ENCODE measurements around the gene RPA3.

Gene RPA3

DNA sequence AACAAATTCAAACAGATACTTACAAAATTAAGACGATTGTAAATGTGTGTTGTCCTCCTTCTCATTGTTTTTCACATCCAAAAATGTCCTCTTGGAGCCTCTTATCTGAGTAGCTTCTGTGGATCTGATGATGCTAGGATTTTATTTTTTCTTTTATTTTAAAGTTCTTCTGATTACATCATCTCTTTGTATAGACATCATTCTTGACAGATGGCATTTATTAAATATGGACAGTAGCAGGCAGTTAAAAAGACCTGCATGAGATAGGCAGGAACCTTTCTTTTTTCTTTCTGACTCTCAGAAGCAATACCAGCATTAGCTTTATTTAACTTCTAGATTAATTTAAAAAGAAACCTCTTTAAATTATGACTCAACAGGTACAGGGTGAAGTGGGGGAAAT is at the start of gene RPA3:
TSS of gene RPA3 (minus strand) at position 116 of the 400 bp plus-strand sequence. CDS start 78,189 bp downstream, outside the sequence.
- DNase-seq (ENCODE audit: low spot score): no peak

DNA sequence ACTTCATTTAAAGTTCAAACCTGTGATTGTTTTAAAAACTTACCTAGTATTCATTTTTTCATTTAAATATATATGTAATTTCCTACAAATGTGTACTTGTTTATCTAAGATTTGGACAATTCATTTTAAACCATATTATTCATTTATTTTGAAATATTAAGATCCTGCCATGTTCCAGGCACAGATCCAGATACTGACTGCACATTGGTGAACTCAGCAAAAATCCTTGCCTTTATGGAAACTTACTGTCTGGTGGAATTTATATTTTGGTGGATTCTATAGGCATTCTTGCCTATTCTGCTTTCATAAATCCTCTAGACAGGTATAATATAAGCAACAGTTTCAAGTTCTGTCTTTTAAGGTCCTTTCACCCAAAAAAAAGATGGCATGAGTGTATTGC is 48.3 kb upstream of the RPA3 start:
- DNase-seq (ENCODE audit: low spot score): no peak

DNA sequence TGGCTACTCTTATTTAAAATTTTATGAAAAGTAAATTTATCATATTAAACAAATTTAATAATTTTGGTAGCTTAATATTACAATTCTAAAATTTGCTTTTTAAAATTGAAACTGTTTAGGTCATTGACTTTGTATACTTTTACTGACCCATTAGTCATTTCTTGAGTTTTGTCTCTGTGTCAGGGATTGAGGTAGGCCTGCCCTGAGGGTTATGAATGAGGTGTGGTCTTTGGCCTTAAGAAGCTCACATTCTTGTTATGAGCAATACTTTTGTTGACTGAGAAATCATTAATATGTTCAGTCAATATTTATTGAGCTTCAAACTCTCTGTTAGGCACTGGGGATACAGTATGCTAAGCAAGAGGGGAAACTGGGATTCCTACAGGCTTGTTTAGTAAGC is 47.0 kb upstream of the RPA3 start:
- DNase-seq (ENCODE audit: low spot score): no peak

DNA sequence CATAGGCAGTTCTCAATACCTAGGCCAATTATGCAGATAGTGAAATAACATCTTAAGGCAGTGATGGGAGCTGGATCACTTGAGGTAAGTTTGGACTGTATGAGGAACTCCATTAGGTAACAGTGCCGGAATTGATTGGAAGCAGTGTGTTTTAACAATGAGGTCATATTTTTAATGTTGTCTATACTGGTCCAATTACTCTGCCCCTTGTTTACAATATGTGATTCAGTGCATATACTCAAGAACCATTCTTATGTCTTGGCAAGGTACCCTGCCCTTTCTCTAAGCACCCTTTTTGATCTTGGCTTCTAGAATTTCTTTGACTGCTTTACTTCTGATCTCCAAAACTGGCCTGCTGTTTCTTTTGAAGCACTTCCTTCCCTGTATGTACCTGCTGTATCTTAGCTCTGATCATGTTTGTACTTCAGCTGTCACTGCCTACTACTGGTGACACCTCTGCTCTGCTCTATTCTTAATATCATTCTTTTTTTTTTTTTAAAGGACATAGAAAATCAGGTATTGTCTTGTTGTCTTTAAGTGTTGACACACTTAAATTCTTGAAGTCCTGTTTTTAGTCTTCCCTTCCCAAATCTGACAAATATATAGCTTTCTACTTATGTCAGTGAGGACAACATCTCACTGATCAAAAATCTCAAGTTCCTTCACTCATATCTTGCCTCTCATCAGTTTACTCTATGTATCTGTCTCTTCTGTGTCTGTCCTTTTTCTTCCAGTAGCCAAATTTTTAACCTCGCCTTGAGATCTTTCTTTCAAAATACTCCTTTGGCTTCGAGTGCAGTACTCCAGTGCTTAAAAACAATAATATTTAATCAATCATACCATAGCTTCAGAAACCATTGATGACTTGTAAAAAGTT is 46.4 kb upstream of the RPA3 start:
- no peak for DNase-seq (ENCODE audit: low spot score)

DNA sequence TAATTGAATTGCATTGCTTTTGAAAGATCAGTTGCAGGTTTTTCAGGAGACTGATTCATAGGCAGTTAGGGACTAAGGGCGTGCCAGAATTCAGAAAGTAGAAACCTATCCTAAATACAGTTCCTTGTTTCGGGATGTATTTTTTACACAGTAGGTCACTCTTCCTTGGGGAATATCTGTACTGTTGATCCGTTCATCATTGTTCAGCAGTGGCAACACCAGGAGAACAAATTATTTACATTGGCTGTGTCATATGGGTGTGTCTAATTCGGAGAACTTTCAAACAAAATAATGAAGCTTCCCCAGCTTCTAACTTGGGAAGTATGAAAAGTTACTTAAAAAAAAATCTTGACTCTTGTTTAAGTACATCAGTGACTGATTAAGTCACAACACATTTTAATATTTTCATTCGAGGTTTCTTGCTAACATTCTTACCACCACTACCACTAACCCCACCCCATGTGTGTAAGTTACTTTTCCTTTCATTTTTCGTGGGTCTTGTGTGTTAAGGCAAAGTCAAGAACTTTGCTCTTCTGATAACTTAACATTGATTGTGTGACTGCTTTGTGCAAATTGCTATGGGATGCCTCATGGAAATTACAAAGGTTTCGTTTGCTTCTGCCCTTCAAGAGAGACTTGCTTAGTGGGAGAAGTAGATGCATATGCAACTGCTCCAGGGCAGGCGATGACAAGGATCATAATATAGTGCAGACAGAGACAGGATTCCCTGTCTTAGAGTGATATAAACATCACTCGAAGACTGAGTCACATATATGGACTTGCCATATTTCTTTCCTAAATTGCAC is 43.8 kb upstream of the RPA3 start:
- DNase-seq (ENCODE audit: low spot score): no peak

DNA sequence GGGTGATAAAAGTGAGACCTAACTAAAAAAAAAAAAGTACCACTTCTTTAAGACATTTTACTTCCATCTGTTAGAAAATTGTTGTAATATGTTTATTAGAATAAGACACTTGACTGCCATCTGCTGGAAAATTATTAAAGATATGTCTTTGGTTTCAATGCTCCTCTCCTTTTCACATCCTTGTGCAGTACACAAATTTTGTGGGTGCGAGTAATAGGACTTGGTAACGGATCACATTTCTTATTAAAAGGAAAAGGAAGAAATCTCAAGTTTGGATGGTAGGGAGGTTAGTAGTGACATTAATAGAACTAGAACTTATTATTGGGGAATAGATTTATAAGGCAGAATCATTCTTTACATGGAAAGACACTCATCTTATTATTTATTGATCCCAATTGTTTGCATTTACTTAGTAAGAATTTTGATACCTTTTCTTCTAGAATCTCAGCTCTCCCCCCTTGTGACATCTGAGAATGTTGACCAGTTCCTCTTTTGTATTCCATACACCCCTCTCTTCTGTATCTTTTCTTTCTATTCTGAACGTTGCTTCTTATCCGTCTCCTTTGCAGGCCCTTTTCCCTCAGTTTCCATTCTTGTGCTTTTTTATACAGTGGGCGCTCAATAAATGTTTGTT is 43.0 kb upstream of the RPA3 start:
- DNase-seq (ENCODE audit: low spot score): no peak

DNA sequence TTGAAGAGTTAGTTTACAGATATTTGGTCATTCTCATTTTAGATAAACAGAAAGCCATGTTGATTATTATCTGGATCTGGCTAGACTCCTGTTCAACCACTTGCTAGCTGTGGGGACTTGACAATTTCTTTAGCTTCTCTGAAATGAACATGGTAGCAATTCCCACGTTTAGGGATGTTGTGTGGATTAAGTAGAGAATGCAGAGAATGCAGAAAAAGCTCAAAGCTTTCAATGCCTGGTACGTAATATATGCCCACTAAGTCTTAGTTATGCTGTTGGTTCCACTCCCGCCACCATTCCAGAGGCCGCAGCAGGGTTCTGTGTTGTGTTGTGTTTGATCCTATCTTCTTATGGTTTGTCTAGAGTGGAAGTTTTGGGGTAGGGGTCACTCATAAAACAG is 39.2 kb upstream of the RPA3 start:
- DNase-seq (ENCODE audit: low spot score): no peak

DNA sequence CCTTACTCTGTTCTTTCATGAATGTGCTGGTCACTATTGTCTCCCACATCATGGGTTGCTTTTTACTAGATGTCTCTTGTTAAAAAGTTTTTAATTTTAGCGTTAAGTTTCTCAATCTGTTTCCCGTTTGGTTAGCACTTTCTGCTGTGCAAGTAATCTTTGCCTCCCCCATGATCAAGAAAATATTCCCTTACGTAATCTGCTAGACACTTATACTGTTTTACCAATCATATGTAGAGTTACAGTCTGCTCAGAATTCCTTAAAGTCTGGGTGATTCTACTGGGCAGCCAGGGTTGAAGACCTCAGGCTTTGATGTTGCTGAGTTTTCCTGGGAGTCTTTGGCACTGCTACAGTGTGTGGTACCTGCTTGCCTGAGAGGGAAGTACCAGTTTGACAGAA is 38.2 kb upstream of the RPA3 start:
- DNase-seq (ENCODE audit: low spot score): no peak

DNA sequence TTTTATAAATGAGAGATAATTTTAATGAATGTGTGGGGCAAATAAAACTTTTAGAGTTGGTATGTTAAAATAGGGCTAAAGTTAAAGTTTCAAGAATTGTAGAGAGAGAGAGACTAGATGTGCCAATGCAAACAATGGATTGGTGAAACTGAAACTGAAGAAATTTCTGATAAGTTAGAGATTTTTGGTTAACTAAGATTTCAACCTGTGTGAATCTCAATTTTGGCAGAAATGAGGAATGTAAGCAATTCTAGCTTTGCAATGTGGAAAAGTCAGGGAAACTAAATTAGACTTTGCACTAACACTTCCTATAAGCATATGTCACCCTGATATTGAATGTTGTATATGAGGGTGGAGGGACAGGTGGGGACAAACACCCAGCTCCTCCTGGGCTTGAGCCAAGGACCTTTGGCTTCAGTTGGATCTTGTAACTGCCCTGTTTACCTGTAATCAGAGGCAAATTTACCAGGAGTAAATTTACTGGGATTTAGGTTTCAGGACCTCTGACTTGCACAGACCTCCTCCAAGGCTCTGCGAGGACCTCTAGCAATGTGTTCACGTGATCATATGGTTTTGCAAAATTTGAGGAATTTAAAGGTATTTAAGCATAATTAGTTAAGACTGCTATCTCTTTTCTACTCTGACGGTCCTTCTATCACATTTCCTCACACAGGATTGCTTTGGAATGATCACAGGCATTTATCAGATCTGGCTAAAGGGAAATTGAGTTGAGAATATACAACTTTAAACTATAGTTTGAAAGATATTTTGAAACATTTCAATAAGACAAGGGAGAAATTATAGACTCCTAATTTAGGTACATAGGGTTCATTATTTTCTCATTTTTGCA is 33.1 kb upstream of the RPA3 start:
- DNase-seq (ENCODE audit: low spot score): no peak

DNA sequence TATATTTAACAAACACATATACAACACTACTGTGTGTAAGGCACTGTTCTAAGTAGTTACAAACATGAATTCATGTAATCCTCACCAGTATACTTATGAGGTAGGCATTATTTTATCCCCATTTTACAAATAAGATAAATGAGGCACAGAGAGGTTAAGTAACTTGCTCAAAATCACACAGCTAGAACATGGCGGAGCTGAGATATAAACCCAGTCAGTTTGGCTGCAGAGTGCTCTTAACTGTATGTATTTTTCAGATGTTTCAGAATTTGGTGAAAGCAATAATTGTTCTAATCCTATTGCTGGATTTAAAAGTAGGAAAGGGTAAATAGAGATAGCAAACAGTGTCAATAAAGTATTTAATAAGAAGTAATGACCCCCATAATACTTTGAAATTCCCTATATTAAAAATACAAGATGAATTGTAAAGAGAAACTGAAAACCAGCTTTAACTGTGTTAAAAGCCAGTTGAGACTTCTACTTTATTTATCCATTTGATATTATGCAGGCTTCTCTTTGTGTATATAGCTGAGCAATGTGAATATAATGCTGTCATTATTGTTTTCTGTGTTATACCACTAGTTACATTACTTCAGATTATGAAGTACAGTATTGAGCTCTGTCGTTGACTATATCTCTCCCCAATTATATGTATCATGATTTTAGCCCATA is 32.3 kb upstream of the RPA3 start:
- no peak for DNase-seq (ENCODE audit: low spot score)

DNA sequence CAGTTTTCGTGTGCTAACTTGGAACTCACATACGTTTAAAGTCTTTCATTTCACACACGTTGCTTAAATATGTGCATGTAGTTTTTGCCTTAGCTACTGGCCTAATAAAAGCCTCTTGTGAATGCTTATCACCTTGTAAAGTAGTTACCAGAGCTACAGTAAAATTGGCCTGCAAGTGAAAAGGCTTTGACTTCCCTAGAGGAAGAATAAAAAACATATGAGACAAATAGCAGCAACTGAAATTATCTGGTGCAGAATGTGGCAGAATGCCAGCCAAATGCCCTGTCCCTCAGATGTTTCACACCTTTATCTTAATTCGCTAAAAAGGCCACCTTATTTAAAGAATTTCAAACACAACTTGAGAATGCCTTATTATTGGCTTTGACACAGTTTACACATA is 28.1 kb upstream of the RPA3 start:
- DNase-seq (ENCODE audit: low spot score): no peak

DNA sequence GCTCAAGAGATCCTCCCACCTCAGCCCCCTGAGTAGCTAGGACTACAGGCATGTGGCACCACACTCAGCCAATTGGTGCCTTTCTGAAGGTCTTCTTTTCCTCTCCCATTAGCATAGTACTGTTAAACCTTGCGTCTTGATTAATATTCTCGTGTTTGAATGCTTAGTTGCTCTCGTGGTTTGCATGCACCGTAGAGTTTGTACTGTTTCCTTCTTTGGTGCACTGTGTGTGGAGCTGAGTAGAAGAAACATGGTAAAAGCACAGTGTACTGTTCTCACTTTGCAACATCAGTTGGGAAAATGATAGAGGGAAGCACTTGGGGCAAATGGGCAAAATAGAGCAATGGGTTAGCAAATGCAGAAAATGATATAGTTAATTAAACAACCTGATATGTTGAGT is 27.6 kb upstream of the RPA3 start:
- no peak for DNase-seq (ENCODE audit: low spot score)

DNA sequence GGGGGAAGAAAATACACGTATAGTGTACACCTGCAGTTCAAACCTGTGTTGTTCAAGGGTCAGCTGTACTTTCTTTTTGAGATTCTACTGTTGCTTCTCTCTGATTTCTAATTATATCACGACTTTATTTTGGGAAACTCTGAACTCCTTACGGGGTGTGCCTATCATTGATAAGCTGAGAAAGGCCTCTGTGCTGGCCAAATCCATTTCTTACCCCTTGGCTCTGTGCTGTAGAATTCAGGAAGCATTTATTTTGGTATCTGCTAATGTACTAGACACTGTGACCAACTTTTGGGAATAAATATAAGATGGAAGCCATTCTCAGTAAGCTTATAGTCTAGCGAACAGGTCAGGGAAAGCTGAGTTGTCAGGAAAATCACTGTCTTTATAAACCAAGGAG is 26.9 kb upstream of the RPA3 start:
- DNase-seq (ENCODE audit: low spot score): no peak

DNA sequence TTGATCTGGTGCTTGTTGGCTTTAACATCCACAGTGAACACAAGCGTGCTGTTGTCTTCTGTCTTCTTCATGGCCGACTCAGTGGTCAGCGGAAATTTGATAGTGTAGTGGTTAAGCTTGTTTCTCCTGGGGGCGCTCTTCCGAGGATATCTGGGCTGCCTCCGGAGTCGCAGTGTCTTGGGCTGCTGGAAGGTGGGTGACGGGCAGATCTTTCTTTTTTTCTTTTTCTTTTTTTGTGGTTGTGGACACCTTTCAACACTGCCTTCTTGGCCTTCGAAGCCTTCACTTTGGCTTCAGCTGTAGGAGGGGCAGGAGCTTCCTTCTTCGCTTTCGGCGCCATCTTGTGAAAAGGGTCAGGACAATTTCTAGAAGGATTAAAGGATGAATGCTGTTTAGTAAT is 23.8 kb upstream of the RPA3 start:
- DNase-seq (ENCODE audit: low spot score): no peak

DNA sequence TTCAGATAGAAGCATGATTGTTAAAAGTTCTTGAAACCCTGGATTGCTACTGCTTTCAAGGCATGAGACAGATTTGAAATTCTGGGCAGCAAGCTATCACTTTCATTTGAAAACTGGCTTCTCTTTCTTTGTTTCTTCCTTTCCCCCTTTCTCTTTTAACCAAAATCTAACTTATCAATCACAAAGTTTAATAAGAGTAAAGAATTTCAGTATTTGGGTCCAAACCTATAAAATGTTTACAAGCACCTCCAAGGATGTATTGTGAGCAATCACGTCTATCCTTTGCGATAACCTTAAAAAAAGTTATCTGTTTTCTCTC is 21.6 kb upstream of the RPA3 start:
- no peak for DNase-seq (ENCODE audit: low spot score)

DNA sequence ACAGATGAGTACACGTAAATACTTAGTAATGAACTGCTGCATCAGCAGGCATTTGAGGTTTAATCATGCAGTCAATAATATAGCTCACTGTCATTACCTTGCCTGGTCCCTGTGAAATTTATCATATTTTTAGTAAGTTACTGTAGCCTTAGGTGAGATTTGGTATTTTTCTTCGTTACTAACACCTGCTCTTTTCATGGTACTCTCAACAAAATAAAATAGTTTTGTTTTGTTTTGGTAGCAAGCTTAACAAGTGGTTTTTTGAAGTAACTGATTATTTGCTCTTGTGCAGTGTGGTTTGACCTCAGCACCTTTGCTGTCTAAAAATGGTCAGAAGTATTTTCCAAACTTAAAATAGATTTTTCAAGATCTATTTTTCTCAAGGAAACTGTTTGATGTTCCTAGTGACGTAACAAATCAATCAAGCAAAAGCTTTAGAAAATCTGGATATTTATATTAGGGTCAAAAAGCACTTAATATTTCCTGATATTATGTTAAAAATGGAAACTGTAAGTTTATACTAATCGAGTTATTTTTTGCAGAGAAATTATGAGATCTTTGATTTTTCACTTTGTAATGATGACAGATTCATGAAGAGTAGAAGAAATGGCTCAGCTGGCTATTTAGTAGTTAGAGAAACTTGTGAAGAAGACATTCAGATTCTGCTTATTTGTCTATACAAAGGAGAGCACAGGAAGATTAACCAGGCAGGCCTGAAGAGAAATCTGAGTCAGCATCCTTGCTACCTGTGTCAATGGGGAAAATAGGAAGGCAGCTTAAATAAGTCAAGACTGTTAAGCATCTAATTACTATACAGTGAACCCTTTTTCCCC is 21.0 kb upstream of the RPA3 start:
- no peak for DNase-seq (ENCODE audit: low spot score)

DNA sequence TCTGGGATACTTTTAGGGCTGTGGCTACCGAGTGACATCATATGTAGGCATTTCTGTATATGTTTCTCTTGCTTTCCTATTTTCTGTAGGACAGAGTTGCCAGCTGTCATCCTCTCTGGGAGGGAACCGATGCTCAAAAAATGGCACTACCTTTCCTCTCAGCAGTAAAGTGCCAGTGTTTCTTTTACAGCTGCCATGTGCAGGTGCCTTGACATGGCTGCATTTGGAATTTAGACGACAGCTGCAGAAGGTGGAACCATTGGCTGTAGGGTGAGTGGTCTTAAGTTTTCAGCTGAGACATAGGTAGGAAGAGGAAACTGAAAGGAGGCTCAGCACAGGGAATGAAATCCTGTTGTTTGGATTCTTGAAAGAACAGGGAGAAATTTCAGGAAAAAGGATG is 20.2 kb upstream of the RPA3 start:
- no peak for DNase-seq (ENCODE audit: low spot score)

DNA sequence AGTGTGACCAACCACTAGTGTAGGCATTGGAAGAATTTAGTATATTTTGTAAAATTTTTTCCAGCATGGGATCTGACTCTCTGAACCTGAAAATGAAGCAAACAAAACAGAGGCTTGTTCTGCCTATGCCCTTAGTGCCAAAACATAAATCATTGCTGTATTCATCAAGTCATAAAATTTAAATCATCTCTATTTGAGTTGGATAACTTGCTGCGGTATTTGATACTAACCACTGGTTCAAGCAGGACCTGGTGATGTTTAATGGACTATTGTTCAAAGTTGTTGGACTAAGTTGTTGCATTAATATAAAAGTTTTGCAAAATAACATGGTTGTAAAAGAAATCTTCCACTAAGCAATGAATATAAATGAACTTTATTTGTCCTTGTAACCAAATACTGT is 19.8 kb upstream of the RPA3 start:
- no peak for DNase-seq (ENCODE audit: low spot score)

DNA sequence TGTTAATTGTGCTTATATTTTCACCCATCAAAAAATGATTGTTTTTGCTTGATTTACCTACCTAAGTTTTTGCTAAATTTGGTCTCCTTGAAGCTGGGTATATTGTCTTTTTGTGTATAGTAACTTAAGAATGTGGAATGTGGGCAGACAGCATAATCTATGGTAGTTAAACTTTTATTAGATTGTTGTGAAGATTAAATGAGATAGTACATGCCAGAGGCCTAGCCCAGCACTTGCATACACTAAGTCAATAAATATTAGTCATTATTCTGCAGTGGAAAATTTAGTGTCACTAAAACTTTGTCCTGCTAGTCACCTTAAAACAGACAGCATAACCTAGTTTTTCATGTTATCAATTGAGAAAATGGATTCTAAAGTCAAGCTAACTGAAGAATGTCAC is 19.3 kb upstream of the RPA3 start:
- DNase-seq (ENCODE audit: low spot score): no peak

DNA sequence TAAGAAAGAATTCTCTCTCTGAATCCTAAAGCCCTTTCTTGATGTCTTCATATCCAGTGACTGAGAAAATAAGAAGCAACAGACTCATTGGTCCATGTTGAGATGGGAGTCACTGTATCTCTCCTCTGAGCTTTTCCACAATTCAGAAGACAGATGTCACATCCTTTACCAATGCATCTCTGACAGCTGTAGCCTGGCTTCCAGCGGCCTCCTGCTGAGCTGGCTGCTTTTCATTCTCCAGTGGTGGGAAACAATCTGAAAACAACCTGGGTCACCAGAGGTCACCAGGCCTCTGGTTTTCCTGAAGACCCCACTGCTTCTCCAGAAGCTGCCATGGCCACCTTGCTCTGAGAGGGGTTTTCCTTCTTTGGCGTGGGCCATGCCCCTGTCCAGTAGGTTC is 18.3 kb upstream of the RPA3 start:
- DNase-seq (ENCODE audit: low spot score): no peak
